Adrenal gland (tissue), 5 donors: ENCODE measurements around the gene SLCO2A1.

Experiments
- POLR2A ChIP-seq, 2 donors: fragments of 450-650 bp; IDR thresholded peaks; one replicate each; pipeline ENCODE4 v1.6.1; 2017; ENCODE audit warnings: antibody characterized with exemption in 2 of 2, mild to moderate bottlenecking in 2 of 2, moderate library complexity in 1 of 2
- TF ChIP-seq, protein P1 (sequence below), 6 experiments: fragments of 450-650 bp in 4 of 6; fragments of 200-600 bp in 2 of 6; sonication (generic) in 1 of 6; IDR thresholded peaks; 1 replicate in 5 of 6; 2 replicates in 1 of 6; pipeline versions ENCODE4 v1.5.1 to v1.8.0; 2016 to 2021; ENCODE audit warnings: antibody characterized with exemption in 6 of 6, mild to moderate bottlenecking in 2 of 6, moderate library complexity in 1 of 6
- donor health status: DM: no; HTN: no; CAD: no.

DNA sequence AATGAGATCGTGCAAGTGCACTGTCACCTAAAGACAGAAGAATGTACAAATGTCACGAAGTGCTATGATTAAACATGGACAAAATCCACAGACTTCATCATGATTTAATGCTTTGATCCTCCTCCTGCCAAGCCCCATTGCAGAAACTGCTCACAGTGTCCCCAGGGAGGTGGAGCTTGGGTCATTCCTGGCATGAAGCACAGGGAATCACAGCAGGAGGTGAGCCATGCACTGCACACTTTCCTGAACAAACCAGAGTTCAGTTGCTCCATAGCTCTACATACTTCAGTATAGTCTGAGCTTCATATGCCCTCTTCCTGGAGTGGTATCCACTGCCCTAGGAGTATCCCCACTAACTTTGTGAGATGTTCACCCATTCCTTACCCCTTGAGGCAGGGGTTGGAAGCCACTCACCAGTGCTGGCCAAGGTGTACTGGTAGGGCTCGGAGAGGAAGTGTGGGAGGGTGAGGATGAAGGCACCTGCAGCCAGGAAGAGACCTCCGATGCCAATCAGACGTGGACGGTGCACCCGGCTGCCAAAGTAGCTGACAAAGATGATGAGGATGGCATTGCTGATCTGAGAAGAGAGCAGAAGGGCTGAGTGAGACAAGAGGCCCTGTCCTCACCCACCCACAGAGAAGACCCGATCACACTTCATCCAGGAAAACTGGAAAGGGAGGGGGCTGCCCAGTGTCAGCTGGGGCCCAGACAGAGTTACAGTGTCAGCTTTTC is 56.3 kb downstream of the SLCO2A1 start:
- TF ChIP-seq, protein P1, sequence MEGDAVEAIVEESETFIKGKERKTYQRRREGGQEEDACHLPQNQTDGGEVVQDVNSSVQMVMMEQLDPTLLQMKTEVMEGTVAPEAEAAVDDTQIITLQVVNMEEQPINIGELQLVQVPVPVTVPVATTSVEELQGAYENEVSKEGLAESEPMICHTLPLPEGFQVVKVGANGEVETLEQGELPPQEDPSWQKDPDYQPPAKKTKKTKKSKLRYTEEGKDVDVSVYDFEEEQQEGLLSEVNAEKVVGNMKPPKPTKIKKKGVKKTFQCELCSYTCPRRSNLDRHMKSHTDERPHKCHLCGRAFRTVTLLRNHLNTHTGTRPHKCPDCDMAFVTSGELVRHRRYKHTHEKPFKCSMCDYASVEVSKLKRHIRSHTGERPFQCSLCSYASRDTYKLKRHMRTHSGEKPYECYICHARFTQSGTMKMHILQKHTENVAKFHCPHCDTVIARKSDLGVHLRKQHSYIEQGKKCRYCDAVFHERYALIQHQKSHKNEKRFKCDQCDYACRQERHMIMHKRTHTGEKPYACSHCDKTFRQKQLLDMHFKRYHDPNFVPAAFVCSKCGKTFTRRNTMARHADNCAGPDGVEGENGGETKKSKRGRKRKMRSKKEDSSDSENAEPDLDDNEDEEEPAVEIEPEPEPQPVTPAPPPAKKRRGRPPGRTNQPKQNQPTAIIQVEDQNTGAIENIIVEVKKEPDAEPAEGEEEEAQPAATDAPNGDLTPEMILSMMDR (IDR thresholded peaks at IDR 0.05), result no peak
- TF ChIP-seq POLR2A (IDR thresholded peaks at IDR 0.05), result no peak
